A549 (cell line): Measurements from ENCODE around the gene GABBR2. TPM values are rescaled to one million over a fixed set of nuclear protein-coding genes. Genes with fewer than 3 reads are reported as not detected.

Source experiments
- ATAC-seq, 2 experiments: fragments of 200-7000 bp in 1 of 2; fragments of >200 bp in 1 of 2; cut with Nextera tagmentation in 1 of 2; cut with Tn5 transposase in 1 of 2; 3 replicates each; pipeline versions ENCODE4 v1.8.0 to v1.9.1; 2018 to 2020; ENCODE audit warnings: mild to moderate bottlenecking in 1 of 2, moderate library complexity in 1 of 2
- CTCF ChIA-PET: fragments of 300-600 bp; sonication (Branson Sonifier 250); formaldehyde crosslinking; extraction: SDS; loops from one replicate; lab custom pipeline; 2021; ENCODE audit warnings: antibody characterized with exemption, inconsistent platforms; lab: Yijun Ruan, JAX
- POLR2A ChIA-PET: fragments of 350-600 bp; formaldehyde crosslinking; extraction: SDS; loops from one replicate; lab custom pipeline; 2021; ENCODE audit warnings: antibody characterized with exemption, inconsistent platforms; lab: Yijun Ruan, JAX
- DNase-seq, 2 experiments: peaks; one replicate each; pipeline versions ENCODE4 v3.0.0 to v3.0.0-alpha.2; 2011 to 2016; ENCODE audit warnings: low read depth in 1 of 2, low spot score in 1 of 2
- FAIRE-seq: peaks from 2 replicates; lab custom pipeline; 2011; peaks lifted over from hg19 to GRCh38; lab: Jason Lieb, UNC
- H3K27ac ChIP-seq, 2 experiments: fragments of >200 bp; sonication (Bioruptor Twin); formaldehyde crosslinking; 3 replicates each; pipeline ENCODE4 v1.5.1; 2016 to 2017
- H3K4me1 ChIP-seq: fragments of >200 bp; sonication (Bioruptor Twin); formaldehyde crosslinking; 3 replicates; pipeline ENCODE4 v1.6.1; 2016
- H3K4me2 ChIP-seq: fragments of >200 bp; sonication (Bioruptor Twin); formaldehyde crosslinking; 3 replicates; pipeline ENCODE4 v1.6.1; 2016
- H3K4me3 ChIP-seq: fragments of >200 bp; sonication (Bioruptor Twin); formaldehyde crosslinking; 3 replicates; pipeline ENCODE4 v1.5.1; 2016
- H3K9me3 ChIP-seq: fragments of >200 bp; sonication (Bioruptor Twin); formaldehyde crosslinking; 3 replicates; pipeline ENCODE4 v1.6.1; 2016
- EHF ChIP-seq: fragments of 250-450 bp; sonication (Bioruptor Pico); IDR thresholded peaks from 2 replicates; pipeline ENCODE4 v1.5.0; 2020; ENCODE audit warnings: mild to moderate bottlenecking
- EHMT2 ChIP-seq: fragments of 200-600 bp; sonication (generic); IDR thresholded peaks from 2 replicates; pipeline ENCODE4 v1.6.1; 2016; ENCODE audit warnings: antibody characterized with exemption, low read depth, mild to moderate bottlenecking, moderate library complexity
- ELK1 ChIP-seq: fragments of 150-350 bp; IDR thresholded peaks from 2 replicates; pipeline ENCODE4 v1.6.1; 2014; ENCODE audit warnings: low read depth, mild to moderate bottlenecking, low read length
- ESRRA ChIP-seq: fragments of 150-350 bp; IDR thresholded peaks from 2 replicates; pipeline ENCODE4 v1.6.1; 2014; ENCODE audit warnings: mild to moderate bottlenecking, low read length, borderline replicate concordance
- FOSB ChIP-seq: fragments of 250-450 bp; sonication (Bioruptor Pico); IDR thresholded peaks from 2 replicates; pipeline ENCODE4 v1.5.0; 2020; ENCODE audit warnings: mild to moderate bottlenecking, moderate library complexity
- FOSL2 ChIP-seq, 2 experiments: fragments of 450-650 bp in 1 of 2; fragments of >200 bp in 1 of 2; sonication (Bioruptor Twin) in 1 of 2; formaldehyde crosslinking; IDR thresholded peaks; 2 replicates each; pipeline versions ENCODE4 v1.5.0 to v1.6.1; 2016 to 2020; ENCODE audit warnings: mild to moderate bottlenecking in 1 of 2, moderate library complexity in 1 of 2
- GATA3 ChIP-seq: IDR thresholded peaks from 2 replicates; pipeline ENCODE4 v1.6.1; 2012; ENCODE audit warnings: borderline replicate concordance
- HOXB13 ChIP-seq: fragments of 250-450 bp; sonication (Bioruptor Pico); IDR thresholded peaks from 2 replicates; pipeline ENCODE4 v1.5.0; 2020; ENCODE audit warnings: low read depth, mild to moderate bottlenecking, moderate library complexity
- JUN ChIP-seq, 2 experiments: fragments of >200 bp; sonication (Bioruptor Twin); formaldehyde crosslinking; IDR thresholded peaks; 2 replicates in 1 of 2; 3 replicates in 1 of 2; pipeline ENCODE4 v1.6.1; 2016 to 2017
- MAFK ChIP-seq: fragments of 450-650 bp; IDR thresholded peaks from 2 replicates; pipeline ENCODE4 v1.6.1; 2014; ENCODE audit not compliant: partially characterized antibody
- MAZ ChIP-seq: fragments of 150-350 bp; IDR thresholded peaks from 2 replicates; pipeline ENCODE4 v1.6.1; 2014; ENCODE audit warnings: antibody characterized with exemption, low read depth, low read length, borderline replicate concordance
- MYC ChIP-seq: IDR thresholded peaks from 2 replicates; pipeline ENCODE4 v1.6.1; 2012; ENCODE audit warnings: mild to moderate bottlenecking, inconsistent platforms, low read length, improper control_type of control experiment, borderline replicate concordance
- PHF8 ChIP-seq: fragments of 200-600 bp; sonication (generic); IDR thresholded peaks from 2 replicates; pipeline ENCODE4 v1.6.1; 2016; ENCODE audit warnings: low read depth, mild to moderate bottlenecking, antibody characterized with exemption, moderate library complexity, borderline replicate concordance
- POLR2A ChIP-seq: IDR thresholded peaks from 2 replicates; pipeline ENCODE4 v1.6.1; 2012; ENCODE audit warnings: mild to moderate bottlenecking, low read length
- POLR2AphosphoS2 ChIP-seq: conservative IDR thresholded peaks from 2 replicates; pipeline ENCODE4 v1.6.1; 2012; ENCODE audit warnings: low read length, improper control_type of control experiment, inconsistent platforms
- SREBF2 ChIP-seq: fragments of 450-650 bp; IDR thresholded peaks from 2 replicates; pipeline ENCODE4 v1.6.1; 2014; ENCODE audit warnings: mild to moderate bottlenecking, moderate library complexity
- TP53 ChIP-seq: fragments of 250-450 bp; sonication (Bioruptor Pico); IDR thresholded peaks from 2 replicates; pipeline ENCODE4 v1.5.0; 2021; ENCODE audit warnings: mild to moderate bottlenecking, moderate library complexity
- ZSCAN20 ChIP-seq: fragments of 250-450 bp; sonication (Bioruptor Pico); IDR thresholded peaks from 2 replicates; pipeline ENCODE4 v1.8.0; 2022; ENCODE audit warnings: mild to moderate bottlenecking, moderate library complexity
- WGBS: methylation state at CpG from one replicate; pipeline ENCODE4 v1.1.6; 2017; ENCODE audit errors: missing lambda C conversion rate; 5-methylcytosine and 5-hydroxymethylcytosine counted together
- polyA plus RNA-seq, 4 experiments: library from polyadenylated mRNA; depleted of rRNA in 3 of 4; stranded (reverse); fragments of >200 nt; fragmentation: RNase III in 1 of 4; extraction: RNeasy Plus Mini Kit Qiagen cat#74134 plus additional on column Dnase treatment in 1 of 4; gene quantifications; 2 replicates in 3 of 4; 3 replicates in 1 of 4; pipeline ENCODE4 v1.2.3, GENCODE V29; 2011 to 2017
- TF ChIP-seq, protein P1 (sequence below): IDR thresholded peaks from 2 replicates; pipeline ENCODE4 v1.6.1; 2012
- TF ChIP-seq, protein P2 (sequence below): IDR thresholded peaks from 2 replicates; pipeline ENCODE4 v1.6.1; 2012; ENCODE audit warnings: low read depth, borderline replicate concordance
- TF ChIP-seq, protein P3 (sequence below): fragments of 250-450 bp; sonication (Bioruptor Pico); IDR thresholded peaks from 2 replicates; pipeline ENCODE4 v1.5.0; 2021; ENCODE audit warnings: mild to moderate bottlenecking, moderate library complexity, borderline replicate concordance

Gene GABBR2
- polyA plus RNA-seq, 2 of the 4 experiments (the other 2 are of a cell fraction) = 0.08 to 0.57 TPM

- Histone ChIP-seq H3K4me3 (no peak overlapping the region), H3K27ac (no peak overlapping the region), H3K4me2 (no peak overlapping the region), H3K4me1 (peaks cover 3% of the 10 kb centered on the region; the same call in 2 of the 3 replicates), H3K9me3 (no peaks in the 10 kb centered on the region)
- ChIA-PET CTCF (interaction anchor here (0.5 to 4.9 kb wide), 13 partner anchors 18 to 338 kb away, joined by 3 to 127 read pairs (median 16); partner anchors contain the start of genes CORO2A and NANS), POLR2A (no interaction called here)
- FAIRE-seq (no peak), ATAC-seq (no peak), DNase-seq (no peak)
- 92% methylated on average over 3 of the region's 3 CpGs for WGBS
- TF ChIP-seq POLR2AphosphoS2 (no peak), MAFK (no peak), ZSCAN20 (no peak), FOSB (CRISPR knock-in tag) (no peak), SREBF2 (no peak), PHF8 (no peak), MYC (no peak), EHMT2 (no peak), POLR2A (no peak), MAZ (no peak), JUN (IDR thresholded peaks at IDR 0.05) (no peak), ESRRA (no peak)
Measured at GRCh38 chr9:98262056-98262455, 446.7 kb downstream of the GABBR2 start.

GRCh38 chr9:98260635-98261034, 448.1 kb downstream of the GABBR2 start:
- ATAC-seq = no peak
- no peak overlapping the region for H3K4me2 ChIP-seq
- no peak for DNase-seq
- no peaks in the 10 kb centered on the region for H3K9me3 ChIP-seq
- H3K4me3 ChIP-seq = no peak overlapping the region
- POLR2A ChIA-PET = no interaction called here
- no peak overlapping the region for H3K27ac ChIP-seq
- CTCF ChIA-PET = interaction anchor here (1.1 to 3.2 kb wide), 5 partner anchors 26 to 307 kb away, joined by 3 to 19 read pairs (median 5); no protein-coding TSS in a partner anchor
- TF ChIP-seq POLR2AphosphoS2 (no peak), HOXB13 (CRISPR knock-in tag) (no peak), ELK1 (no peak), TP53 (CRISPR knock-in tag) (no peak), POLR2A (no peak), EHF (no peak), ESRRA (no peak), SREBF2 (no peak), GATA3 (no peak), FOSL2 (IDR thresholded peaks at IDR 0.05) (no peak), FOSL2 (CRISPR knock-in tag; IDR thresholded peaks at IDR 0.05) (no peak)
- TF ChIP-seq, protein P1, sequence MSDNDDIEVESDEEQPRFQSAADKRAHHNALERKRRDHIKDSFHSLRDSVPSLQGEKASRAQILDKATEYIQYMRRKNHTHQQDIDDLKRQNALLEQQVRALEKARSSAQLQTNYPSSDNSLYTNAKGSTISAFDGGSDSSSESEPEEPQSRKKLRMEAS = no peak
- TF ChIP-seq, protein P2, sequence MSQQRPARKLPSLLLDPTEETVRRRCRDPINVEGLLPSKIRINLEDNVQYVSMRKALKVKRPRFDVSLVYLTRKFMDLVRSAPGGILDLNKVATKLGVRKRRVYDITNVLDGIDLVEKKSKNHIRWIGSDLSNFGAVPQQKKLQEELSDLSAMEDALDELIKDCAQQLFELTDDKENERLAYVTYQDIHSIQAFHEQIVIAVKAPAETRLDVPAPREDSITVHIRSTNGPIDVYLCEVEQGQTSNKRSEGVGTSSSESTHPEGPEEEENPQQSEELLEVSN = no peak
- TF ChIP-seq, protein P3, sequence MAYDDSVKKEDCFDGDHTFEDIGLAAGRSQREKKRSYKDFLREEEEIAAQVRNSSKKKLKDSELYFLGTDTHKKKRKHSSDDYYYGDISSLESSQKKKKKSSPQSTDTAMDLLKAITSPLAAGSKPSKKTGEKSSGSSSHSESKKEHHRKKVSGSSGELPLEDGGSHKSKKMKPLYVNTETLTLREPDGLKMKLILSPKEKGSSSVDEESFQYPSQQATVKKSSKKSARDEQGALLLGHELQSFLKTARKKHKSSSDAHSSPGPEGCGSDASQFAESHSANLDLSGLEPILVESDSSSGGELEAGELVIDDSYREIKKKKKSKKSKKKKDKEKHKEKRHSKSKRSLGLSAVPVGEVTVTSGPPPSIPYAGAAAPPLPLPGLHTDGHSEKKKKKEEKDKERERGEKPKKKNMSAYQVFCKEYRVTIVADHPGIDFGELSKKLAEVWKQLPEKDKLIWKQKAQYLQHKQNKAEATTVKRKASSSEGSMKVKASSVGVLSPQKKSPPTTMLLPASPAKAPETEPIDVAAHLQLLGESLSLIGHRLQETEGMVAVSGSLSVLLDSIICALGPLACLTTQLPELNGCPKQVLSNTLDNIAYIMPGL (CRISPR knock-in tag) = no peak
- no peak for FAIRE-seq
- WGBS = 71% methylated on average over 5 of the region's 5 CpGs
- H3K4me1 ChIP-seq = peaks cover 6% of the 10 kb centered on the region; the same call in 2 of the 3 replicates
